GM21515 (cell line): ENCODE data around the gene PCNX3.
A peak's percentile ranks its signal among the peaks of the same experiment; 100 is the strongest.

Source experiments
- ATAC-seq: cut with Tn5 transposase; IDR thresholded peaks from one replicate; pipeline ENCODE4 v1.9.1; 2021; ENCODE audit not compliant: unreplicated experiment

PCNX3 gene

DNA sequence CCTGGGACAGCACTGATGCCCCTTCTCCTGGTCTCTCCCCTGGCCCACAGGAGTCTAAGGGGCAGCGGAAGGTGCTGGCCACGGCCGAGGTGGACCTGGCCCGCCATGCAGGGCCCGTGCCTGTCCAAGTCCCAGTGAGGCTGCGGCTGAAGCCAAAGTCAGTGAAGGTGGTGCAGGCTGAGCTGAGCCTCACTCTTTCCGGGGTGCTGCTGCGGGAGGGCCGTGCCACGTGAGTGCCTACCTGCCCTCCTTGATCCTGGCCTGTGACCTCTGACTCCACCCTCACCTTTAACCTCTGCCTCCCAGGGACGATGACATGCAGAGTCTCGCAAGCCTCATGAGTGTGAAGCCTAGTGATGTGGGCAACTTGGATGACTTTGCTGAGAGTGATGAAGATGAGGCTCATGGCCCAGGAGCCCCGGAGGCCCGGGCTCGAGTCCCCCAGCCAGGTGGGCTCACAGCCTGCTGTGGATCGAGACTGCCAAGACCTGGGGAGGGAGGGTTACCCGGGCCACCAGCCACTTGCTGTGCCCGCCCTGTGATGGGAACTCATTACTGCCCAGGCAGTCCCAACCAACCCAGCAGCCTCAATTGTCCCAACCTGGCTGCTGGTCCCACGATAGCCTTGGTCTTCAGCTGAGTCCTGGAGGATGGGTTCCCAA, 35.4 kb upstream of the PCNX3 start:
- no peak for ATAC-seq

- ATAC-seq = no peak
These were observed 34.8 kb upstream of the PCNX3 start for GRCh38 chr11:65580756-65581155.

DNA sequence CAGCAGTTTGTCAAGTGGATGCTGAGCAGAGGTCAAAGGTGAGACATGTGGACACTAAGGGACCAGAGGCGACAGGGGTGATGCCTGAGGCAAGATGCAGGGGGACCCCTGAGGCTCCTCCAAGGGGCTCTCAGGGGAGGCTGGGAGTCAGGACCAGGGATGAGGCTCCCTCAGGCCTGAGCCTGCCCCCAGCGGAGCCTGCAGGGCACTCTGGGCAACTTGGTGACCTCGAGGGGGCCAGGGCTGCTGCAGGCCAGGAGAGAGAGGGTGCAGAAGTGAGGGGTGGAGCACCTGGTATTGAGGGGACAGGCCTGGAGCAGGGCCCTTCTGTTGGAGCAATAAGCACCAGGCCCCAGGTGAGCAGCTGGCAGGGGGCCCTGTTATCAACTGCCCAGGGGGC, 33.6 kb upstream of the PCNX3 start:
- ATAC-seq = no peak

DNA sequence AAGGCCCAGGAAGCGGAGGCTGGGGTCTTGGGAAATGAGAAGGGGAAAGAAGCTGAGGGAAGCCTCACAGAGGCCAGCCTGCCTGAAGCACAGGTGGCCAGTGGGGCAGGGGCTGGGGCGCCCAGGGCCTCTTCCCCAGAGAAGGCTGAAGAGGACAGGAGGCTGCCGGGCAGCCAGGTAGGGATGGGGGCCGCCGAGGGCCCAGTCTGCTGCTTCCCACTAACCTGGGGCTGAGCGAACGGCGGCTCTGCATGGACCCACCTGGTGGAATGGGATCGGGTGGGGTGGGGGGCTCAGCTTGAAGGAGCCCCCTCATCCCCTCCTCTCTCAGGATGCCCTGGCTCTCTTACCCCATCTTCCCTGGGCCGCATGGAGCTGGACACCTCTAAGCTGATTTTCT, 32.0 kb upstream of the PCNX3 start:
- no peak for ATAC-seq

- ATAC-seq = no peak
These were observed 31.5 kb upstream of the PCNX3 start for GRCh38 chr11:65584106-65584505.

DNA sequence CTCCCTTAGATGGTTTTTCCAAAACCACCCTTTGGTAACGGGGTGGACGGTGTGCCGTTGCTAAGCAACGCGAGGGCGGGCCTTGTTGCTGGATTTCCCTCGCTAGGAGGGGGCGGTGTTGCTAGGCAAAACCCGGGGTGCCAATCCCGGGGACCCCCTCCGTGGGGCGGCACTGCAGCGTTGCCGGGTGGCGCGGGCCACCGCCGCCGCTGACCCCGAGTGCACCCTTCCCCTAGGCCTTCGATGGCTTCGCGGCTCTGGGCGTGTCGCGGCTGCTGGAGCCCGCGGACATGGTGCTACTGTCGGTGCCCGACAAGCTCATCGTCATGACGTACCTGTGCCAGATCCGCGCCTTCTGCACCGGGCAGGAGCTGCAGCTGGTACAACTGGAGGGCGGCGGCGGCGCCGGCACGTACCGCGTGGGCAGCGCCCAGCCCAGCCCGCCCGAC, 30.8 kb upstream of the PCNX3 start:
- no peak for ATAC-seq

DNA sequence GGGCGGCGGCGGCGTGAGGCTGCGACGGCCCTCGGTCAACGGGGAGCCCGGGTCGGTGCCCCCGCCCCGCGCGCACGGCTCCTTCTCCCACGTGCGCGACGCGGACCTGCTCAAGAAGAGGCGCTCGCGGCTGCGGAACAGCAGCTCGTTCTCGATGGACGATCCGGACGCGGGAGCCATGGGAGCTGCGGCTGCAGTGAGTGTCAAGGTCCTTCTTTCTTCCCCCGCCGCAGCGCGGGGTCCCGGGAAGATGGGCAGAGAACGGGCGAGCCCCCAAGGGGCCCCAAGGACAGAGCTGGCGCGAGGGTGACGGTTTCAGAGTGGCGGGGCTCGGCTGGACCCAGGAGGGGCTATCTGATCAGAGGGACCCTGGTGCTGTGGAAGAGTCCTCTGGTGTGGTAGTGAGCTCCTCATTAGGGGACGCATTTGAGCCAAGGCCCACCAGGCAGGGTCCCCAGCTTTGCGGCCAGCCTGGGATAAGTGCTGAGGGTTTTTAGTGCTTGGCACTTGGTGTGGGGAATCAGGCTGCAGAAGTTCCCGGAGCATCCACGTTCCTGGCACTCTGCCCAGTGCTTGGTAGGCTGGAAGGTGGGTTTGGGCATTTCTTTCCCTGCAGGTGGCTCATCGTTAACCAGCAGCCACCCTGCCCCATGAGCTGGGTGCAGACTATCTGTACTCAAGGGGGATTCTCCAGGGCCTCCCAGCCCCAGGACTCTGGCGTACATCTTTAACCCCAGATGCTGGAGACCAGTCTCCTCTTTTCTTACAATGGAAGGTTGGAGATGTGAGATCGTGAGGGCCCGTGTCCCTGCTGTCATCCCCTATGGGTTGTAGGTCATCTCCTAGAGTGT, 30.0 kb upstream of the PCNX3 start:
- no peak for ATAC-seq

DNA sequence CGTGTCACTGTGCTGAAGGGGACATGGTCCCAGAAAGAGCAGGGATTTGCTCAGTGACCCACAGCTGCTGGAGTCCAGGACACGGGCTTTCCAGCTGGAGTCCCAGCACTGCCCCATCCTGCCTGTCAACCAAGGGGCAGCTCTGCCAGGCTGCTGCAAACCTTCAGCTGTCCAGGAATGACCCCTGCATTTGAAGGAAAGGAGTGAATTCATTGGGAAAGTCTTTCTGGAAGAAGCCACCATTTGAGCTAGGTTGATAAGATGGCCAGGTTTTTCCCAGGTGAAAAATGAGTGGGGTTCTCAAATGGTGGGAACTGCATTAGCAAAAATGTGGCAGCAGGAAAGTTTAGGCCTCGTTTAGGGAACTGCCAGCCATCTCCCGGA, 29.3 kb upstream of the PCNX3 start:
- no peak for ATAC-seq

GRCh38 chr11:65586676-65587075, 28.9 kb upstream of the PCNX3 start:
- ATAC-seq = no peak

DNA sequence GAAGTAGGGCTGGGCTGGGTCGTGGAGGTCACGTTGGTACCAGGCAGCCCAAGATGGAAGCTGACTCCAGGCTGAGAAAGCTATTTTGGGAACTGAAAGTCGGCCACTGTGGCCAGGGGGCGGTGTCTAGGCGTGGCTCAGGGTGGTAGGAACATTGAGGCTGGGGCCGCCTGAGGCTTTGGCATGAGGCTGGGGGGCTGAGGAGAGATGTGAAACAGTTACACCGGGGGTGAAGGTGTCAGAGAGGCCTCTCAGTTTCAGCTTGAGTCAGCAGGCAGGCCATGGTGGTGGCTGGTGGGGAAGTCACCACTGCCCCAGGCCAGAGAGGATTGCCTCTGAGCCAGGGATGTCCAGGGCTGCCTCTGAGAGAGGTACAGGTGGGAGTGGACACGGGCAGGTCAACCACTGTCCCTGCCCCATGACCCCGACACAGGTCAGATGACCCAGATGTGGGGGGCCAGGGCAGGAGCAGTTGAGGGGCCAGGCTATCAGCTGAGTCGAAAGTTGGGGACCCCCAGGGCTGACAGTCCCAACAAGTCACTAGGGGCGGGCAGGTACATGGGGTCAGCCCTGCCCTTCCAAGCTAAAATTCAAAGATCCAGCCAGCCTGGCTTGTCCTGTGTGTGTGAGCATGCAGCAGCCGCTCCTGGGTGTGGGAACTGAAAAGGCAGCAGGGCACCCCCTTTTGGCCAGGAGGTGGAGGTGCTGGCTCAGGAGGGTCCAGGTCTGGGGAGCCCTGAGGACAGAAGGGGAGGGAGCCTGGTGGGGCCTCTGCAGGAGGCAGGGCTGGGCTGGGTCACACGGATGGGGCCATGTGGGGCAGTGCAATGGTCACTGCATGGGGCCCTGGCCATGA, 27.1 kb upstream of the PCNX3 start:
- peak; percentile 65 for ATAC-seq

- no peak for ATAC-seq
These were observed 25.9 kb upstream of the PCNX3 start for GRCh38 chr11:65589444-65590239.

- no peak for ATAC-seq
These were observed 25.3 kb upstream of the PCNX3 start for GRCh38 chr11:65590240-65590738.

- no peak for ATAC-seq
These were observed 23.4 kb upstream of the PCNX3 start for GRCh38 chr11:65591939-65592857.

- no peak for ATAC-seq
These were observed 22.6 kb upstream of the PCNX3 start for GRCh38 chr11:65592858-65593517.

- no peak for ATAC-seq
These were observed 21.8 kb upstream of the PCNX3 start for GRCh38 chr11:65593518-65594414.

DNA sequence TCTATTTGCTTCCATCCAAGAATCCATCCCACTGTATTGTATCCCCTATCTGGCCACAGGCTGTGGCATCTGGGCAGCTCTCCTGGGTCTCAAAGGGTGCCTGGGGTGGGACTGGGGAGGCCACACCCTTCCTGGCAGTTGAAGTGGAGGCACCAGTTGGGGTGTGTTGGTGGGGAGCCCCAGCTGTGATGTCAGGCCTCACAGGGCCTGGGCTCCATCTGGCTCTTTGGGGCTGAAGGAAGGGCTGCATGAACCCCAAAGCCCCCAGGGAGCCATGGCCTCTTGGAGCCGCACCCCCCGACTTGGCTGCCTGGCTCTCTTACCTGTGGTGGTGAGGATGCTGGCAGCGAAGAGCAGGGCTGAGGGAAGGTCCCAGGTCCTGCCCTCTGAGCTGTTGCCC, 20.4 kb upstream of the PCNX3 start:
- ATAC-seq = no peak

- ATAC-seq = no peak
These were observed 19.9 kb upstream of the PCNX3 start, which contains the start of gene KCNK7 for GRCh38 chr11:65595543-65596281. Gene KCNK7 (minus strand): TSS chr11:65595800. CDS start chr11:65595772, 28 bp downstream.
